ENCODE data around the gene MAGOH. TPM values are rescaled to one million over a fixed set of nuclear protein-coding genes. Genes with fewer than 3 reads are reported as not detected.

MAGOH gene
- total and polyA plus RNA-seq, 2 of the 13 experiments (the other 11 are each of a cell fraction or from before 2014, with no cell fraction given), result 24.1 to 87.0 TPM

DNA sequence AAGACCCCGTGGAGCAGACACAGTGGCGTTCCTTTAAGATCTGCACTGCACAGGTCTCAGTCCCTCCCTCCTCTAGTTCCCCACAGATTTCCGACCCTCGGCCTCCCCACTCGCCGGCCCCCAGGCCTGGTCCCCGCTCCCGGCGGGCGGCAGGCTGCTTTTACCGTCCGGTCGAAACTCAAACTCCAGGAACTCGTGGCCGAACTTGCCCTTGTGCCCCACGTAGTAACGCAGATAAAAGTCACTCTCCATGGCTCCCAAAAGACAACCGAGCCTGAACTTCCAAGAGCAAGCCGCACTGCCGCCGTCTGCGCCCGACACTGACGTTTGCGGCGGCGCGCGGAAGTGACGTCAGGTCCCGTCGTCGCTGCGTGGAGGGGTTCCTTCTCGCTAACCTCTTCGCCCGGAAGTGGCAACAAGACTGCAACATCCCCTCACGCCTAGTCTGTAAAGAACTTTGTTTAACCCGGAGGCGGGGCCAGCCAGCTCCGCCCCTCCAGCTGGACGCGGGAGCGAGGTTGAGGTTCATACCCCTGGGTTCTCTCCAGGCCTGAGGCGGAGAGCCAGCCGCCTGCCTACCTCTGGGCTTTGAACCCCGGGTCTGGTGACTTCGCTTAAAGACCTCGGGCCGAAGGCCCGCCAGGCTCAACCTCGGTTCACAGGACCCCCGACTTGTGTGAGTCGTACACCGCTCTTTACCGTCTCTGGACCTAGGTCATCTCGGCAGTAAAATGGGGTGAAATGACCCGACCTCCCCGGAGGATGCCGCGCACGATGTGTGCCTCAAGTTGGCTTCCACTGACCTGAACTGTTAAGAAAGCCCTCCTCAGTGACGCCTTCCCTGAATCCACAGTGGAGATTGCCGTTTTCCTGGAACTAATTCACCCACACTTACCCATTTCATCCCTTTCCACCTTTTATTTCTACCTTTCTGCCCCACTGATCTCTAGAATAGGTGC is at the start of gene MAGOH (continued):
- TF ChIP-seq, protein P1, sequence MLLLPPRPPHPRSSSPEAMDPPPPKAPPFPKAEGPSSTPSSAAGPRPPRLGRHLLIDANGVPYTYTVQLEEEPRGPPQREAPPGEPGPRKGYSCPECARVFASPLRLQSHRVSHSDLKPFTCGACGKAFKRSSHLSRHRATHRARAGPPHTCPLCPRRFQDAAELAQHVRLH (CRISPR knock-in tag; IDR thresholded peaks at IDR 0.05; ENCODE audit: borderline replicate concordance, low read depth), result peak; percentile 91; the same call in 1 of the 2 replicates
- TF ChIP-seq SMC3 (IDR thresholded peaks at IDR 0.05; ENCODE audit: low read length), result no peak
- TF ChIP-seq ASH2L (IDR thresholded peaks at IDR 0.05; ENCODE audit: insufficient read length, low read depth, low read length), result peak; percentile 93
- no peak for TF ChIP-seq ZKSCAN8 (CRISPR knock-in tag; IDR thresholded peaks at IDR 0.05; ENCODE audit: borderline replicate concordance)
- TF ChIP-seq, protein P2, sequence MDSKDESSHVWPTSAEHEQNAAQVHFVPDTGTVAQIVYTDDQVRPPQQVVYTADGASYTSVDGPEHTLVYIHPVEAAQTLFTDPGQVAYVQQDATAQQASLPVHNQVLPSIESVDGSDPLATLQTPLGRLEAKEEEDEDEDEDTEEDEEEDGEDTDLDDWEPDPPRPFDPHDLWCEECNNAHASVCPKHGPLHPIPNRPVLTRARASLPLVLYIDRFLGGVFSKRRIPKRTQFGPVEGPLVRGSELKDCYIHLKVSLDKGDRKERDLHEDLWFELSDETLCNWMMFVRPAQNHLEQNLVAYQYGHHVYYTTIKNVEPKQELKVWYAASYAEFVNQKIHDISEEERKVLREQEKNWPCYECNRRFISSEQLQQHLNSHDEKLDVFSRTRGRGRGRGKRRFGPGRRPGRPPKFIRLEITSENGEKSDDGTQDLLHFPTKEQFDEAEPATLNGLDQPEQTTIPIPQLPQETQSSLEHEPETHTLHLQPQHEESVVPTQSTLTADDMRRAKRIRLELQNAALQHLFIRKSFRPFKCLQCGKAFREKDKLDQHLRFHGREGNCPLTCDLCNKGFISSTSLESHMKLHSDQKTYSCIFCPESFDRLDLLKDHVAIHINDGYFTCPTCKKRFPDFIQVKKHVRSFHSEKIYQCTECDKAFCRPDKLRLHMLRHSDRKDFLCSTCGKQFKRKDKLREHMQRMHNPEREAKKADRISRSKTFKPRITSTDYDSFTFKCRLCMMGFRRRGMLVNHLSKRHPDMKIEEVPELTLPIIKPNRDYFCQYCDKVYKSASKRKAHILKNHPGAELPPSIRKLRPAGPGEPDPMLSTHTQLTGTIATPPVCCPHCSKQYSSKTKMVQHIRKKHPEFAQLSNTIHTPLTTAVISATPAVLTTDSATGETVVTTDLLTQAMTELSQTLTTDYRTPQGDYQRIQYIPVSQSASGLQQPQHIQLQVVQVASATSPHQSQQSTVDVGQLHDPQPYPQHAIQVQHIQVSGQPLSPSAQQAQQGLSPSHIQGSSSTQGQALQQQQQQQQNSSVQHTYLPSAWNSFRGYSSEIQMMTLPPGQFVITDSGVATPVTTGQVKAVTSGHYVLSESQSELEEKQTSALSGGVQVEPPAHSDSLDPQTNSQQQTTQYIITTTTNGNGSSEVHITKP (CRISPR knock-in tag; IDR thresholded peaks at IDR 0.05; ENCODE audit: low read depth), result peak; percentile 87
- peak; percentile 88 for TF ChIP-seq U2AF1 (optimal IDR thresholded peaks at IDR 0.05; ENCODE audit: low read depth, low read length)
- TF ChIP-seq, protein P3, sequence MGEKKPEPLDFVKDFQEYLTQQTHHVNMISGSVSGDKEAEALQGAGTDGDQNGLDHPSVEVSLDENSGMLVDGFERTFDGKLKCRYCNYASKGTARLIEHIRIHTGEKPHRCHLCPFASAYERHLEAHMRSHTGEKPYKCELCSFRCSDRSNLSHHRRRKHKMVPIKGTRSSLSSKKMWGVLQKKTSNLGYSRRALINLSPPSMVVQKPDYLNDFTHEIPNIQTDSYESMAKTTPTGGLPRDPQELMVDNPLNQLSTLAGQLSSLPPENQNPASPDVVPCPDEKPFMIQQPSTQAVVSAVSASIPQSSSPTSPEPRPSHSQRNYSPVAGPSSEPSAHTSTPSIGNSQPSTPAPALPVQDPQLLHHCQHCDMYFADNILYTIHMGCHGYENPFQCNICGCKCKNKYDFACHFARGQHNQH (CRISPR knock-in tag; IDR thresholded peaks at IDR 0.05), result peak; percentile 83
- no peak for TF ChIP-seq SP1 (IDR thresholded peaks at IDR 0.05)
- peak; percentile 83 for TF ChIP-seq SP1 (CRISPR knock-in tag; IDR thresholded peaks at IDR 0.05)
- no peak for TF ChIP-seq ZFAT (CRISPR knock-in tag; conservative IDR thresholded peaks at IDR 0.05)
- no peak for TF ChIP-seq ZFP36 (IDR thresholded peaks at IDR 0.05; ENCODE audit: borderline replicate concordance, low read depth, low read length, partially characterized antibody)
- TF ChIP-seq GABPB1 (CRISPR knock-in tag; IDR thresholded peaks at IDR 0.05), result peak; percentile 100
- TF ChIP-seq, protein P4, sequence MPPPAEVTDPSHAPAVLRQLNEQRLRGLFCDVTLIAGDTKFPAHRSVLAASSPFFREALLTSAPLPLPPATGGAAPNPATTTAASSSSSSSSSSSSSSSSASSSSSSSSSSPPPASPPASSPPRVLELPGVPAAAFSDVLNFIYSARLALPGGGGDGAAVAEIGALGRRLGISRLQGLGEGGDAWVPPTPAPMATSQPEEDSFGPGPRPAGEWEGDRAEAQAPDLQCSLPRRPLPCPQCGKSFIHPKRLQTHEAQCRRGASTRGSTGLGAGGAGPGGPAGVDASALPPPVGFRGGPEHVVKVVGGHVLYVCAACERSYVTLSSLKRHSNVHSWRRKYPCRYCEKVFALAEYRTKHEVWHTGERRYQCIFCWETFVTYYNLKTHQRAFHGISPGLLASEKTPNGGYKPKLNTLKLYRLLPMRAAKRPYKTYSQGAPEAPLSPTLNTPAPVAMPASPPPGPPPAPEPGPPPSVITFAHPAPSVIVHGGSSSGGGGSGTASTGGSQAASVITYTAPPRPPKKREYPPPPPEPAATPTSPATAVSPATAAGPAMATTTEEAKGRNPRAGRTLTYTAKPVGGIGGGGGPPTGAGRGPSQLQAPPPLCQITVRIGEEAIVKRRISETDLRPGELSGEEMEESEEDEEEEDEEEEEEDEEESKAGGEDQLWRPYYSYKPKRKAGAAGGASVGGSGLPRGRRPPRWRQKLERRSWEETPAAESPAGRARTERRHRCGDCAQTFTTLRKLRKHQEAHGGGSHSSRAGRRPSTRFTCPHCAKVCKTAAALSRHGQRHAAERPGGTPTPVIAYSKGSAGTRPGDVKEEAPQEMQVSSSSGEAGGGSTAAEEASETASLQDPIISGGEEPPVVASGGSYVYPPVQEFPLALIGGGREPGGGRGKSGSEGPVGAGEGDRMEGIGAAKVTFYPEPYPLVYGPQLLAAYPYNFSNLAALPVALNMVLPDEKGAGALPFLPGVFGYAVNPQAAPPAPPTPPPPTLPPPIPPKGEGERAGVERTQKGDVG (CRISPR knock-in tag; IDR thresholded peaks at IDR 0.05; ENCODE audit: borderline replicate concordance), result peak; percentile 32; the same call in 1 of the 2 replicates
- TF ChIP-seq SOX6 (IDR thresholded peaks at IDR 0.05), result no peak
- peak; percentile 76 for TF ChIP-seq SOX6 (CRISPR knock-in tag; IDR thresholded peaks at IDR 0.05)
- TF ChIP-seq NFYB (CRISPR knock-in tag; IDR thresholded peaks at IDR 0.05), result peak; percentile 44; the same call in 1 of the 2 replicates
- peak; percentile 55; the same call in 1 of the 2 replicates for TF ChIP-seq NFYC (CRISPR knock-in tag; IDR thresholded peaks at IDR 0.05)
- TF ChIP-seq, protein P5, sequence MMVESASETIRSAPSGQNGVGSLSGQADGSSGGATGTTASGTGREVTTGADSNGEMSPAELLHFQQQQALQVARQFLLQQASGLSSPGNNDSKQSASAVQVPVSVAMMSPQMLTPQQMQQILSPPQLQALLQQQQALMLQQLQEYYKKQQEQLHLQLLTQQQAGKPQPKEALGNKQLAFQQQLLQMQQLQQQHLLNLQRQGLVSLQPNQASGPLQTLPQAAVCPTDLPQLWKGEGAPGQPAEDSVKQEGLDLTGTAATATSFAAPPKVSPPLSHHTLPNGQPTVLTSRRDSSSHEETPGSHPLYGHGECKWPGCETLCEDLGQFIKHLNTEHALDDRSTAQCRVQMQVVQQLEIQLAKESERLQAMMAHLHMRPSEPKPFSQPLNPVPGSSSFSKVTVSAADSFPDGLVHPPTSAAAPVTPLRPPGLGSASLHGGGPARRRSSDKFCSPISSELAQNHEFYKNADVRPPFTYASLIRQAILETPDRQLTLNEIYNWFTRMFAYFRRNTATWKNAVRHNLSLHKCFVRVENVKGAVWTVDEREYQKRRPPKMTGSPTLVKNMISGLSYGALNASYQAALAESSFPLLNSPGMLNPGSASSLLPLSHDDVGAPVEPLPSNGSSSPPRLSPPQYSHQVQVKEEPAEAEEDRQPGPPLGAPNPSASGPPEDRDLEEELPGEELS (CRISPR knock-in tag; IDR thresholded peaks at IDR 0.05), result peak; percentile 68

Data from HepG2 (cell line).